GM20431 (cell line): ENCODE results near the gene ELMOD1.

Experiments
- in situ Hi-C: fragments of 300-500 bp; cut with MseI, MboI; formaldehyde crosslinking; loops from one replicate; pipeline ENCODE4 v1.15.0; 2020; ENCODE audit warnings: low sequenced_read_pairs; ENCODE audit not compliant: unreplicated experiment

The ELMOD1 gene

DNA sequence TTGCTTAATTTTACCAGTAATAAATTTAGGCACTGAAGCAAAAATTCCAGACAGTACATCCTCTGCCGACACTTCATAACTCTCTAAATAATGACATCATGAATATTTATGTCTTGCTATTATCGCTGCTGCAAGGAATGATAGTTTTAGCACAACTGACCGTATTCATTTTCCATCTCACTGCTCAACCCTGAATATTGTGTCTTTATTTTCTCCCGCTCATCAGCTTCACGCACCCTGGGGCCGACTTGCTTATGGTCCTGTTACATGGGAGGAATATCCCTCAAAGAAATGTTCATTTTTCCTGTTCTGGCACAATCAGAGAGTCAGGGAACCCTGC, 87.7 kb downstream of the ELMOD1 start:
- in situ Hi-C loops: loop anchor here (25.0 kb wide), 1 partner anchor 91 kb away; the partner anchor contains the start of gene ELMOD1

- in situ Hi-C loops: loop anchor here (25.0 kb wide), 1 partner anchor 92 kb away; the partner anchor contains the start of gene ELMOD1
Observed at GRCh38 chr11:107679255-107680024, 88.5 kb downstream of the ELMOD1 start.

GRCh38 chr11:107682171-107682570, 91.2 kb downstream of the ELMOD1 start:
- in situ Hi-C loops: loop anchor here (25.0 kb wide), 1 partner anchor 95 kb away; the partner anchor contains the start of gene ELMOD1

- in situ Hi-C loops: loop anchor here (25.0 kb wide), 1 partner anchor 95 kb away; the partner anchor contains the start of gene ELMOD1
Observed at GRCh38 chr11:107682572-107682971, 91.6 kb downstream of the ELMOD1 start.

DNA sequence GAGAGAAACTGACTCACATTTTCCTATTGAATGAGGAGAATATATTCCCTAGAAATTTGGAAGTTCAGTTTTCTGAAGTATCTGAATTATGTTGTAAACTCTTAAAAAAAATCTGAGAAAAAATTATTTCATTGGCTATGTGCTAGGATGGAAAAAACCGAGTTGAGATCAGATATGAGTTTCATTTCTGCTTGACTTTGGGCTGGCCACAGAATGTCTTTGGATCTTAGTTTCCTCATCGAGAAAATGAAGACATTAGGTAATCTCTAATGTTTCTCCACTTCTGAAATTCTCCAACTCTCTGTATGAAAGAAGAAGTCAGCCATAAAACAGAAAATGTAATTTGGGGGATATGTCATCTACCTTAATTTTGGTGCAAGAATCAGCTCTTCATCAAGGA, 92.1 kb downstream of the ELMOD1 start:
- in situ Hi-C loops: loop anchor here (25.0 kb wide), 1 partner anchor 96 kb away; the partner anchor contains the start of gene ELMOD1

DNA sequence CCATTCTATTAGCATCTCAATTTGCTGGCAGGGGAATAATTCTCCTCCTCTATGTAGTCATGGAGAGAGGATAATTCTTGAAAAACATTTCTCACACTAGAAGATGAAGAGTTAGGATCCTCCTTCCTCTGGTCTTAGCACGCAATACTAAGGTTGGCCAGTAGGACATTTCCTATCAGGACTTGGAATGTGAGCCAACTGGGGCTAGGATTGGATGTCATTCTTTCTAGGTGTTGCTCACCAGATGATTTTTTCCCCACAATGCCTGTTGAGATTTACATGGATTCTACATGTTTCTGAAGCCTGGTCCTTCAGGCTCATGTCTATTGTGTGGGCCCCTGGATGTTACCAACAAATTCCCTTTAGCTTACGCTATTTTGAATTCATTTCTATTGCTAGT, 92.9 kb downstream of the ELMOD1 start:
- in situ Hi-C loops: loop anchor here (25.0 kb wide), 1 partner anchor 97 kb away; the partner anchor contains the start of gene ELMOD1

DNA sequence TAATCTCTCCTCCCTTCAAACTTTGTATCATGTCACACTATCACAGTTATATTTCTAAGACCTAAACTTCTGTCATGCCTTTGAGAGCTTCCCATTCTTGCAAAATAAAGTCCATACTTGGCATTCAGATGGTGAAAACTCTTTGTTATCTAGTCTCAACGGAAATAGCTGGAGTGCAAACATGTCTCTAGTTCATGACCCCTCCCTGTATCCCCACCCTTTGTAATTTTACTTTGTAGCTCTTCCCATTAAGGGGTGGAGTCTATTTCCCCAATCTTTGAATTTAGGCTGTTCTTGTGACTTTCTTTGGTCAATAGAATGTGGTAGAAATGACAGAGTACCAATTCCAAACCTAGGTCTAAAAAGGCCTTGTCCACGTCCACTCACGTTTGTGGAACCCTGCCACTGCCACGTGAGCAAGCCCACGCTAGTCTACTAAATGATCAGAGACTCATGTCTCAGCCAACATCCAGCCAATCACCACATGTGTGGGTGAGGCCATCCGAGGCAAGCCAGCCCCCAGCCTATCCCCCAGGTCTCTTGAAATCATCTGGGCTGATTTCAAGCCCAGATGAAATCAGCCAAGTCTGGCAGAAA, 97.5 kb downstream of the ELMOD1 start:
- in situ Hi-C loops: loop anchor here (25.0 kb wide), 1 partner anchor 101 kb away; the partner anchor contains the start of gene ELMOD1

DNA sequence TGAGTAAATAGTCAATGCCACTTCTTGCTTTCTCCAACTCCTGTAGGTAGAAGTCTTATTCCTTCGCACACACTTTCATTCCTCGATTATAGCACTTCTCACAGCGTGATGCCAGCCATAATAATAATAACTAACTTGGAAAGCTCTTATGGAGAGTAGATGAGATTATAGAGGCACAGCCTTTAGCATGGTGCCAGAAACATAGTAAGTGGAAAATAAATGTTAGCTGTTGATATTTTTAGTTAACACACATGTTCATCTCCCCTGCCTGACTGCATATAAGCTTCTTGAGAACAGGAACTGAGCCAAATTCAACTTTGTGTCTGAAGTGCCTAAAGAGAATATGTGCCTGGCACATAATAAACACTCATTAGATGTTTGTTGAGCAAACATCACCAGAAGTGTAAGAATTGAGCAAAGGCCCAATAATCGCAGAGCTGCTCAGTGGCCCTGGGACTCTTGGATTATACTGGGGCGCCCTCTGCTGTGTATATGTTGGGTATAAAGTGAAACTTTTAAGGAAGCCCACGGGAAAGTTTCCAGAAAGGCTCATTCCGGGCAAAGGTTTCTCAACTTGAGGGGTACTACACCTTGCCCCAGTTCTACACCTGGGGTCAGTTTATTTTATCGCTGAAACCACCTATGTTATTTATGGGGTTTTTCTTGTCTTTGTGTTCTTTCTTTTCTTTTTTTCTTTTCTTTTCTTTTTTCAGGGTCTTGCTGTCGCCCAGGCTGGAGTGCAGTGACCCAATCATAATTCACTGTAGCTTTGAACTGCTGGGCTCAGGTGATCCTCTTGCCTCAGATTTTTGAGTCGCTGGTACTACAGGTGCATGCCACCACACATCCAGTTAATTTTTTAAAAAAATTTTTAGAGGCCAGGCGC, 98.6 kb downstream of the ELMOD1 start:
- in situ Hi-C loops: loop anchor here (25.0 kb wide), 1 partner anchor 102 kb away; the partner anchor contains the start of gene ELMOD1

- in situ Hi-C loops: loop anchor here (25.0 kb wide), 1 partner anchor 104 kb away; the partner anchor contains the start of gene ELMOD1
Observed at GRCh38 chr11:107691000-107691750, 100.2 kb downstream of the ELMOD1 start.

GRCh38 chr11:107695446-107695845, 104.5 kb downstream of the ELMOD1 start:
- in situ Hi-C loops: loop anchor here (25.0 kb wide), 1 partner anchor 108 kb away; the partner anchor contains the start of gene ELMOD1

- in situ Hi-C loops: loop anchor here (25.0 kb wide), 1 partner anchor 109 kb away; the partner anchor contains the start of gene ELMOD1
Observed at GRCh38 chr11:107696140-107696539, 105.2 kb downstream of the ELMOD1 start.

DNA sequence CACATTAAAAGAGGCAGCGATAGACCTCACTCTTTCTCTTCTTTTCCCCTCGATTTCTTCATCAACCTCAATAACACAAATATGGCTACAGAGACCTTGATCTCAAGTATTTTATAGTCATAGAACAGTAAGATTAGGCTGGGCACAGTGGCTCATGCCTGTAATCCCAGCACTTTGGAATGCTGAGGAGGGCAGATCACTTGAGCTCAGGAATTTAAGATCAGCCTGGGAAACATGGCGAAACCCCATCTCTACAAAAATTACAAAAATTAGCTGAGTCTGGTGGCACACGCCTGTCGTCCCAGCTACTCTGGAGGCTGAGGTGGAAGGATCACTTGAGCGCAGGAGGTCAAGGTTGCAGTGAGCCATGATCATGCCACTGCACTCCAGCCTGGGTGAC, 106.3 kb downstream of the ELMOD1 start:
- in situ Hi-C loops: loop anchor here (25.0 kb wide), 1 partner anchor 110 kb away; the partner anchor contains the start of gene ELMOD1

GRCh38 chr11:107699371-107700285, 108.7 kb downstream of the ELMOD1 start:
- in situ Hi-C loops: loop anchor here (25.0 kb wide), 1 partner anchor 112 kb away; the partner anchor contains the start of gene ELMOD1

DNA sequence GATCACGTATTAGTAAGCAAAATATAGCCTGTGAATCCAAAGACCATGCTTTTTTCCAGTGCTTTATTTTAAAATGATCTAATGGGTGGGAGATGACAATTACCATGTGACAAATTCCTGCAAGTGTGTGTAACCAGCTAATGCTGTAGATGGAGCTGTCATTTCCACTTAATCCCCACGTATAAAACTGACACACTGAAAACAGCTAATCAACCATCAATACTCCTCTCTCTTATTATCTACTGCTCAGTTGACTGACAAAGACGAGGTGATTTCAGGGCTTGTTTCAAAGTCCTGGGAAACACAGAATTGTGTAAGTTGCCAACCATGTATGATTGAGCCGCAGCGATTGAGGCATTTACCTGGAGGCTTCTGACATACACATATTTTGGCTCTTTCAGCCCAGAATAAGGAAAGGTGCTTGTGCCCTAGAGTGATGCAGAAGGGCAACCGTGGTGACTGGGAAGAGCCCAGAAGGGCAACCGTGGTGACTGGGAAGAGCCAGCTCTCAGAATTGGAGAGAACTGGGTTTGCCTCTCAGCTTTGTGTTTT, 111.2 kb downstream of the ELMOD1 start:
- in situ Hi-C loops: no loop called here

- in situ Hi-C loops: no loop called here
Observed at GRCh38 chr11:107702723-107703122, 111.8 kb downstream of the ELMOD1 start.

- in situ Hi-C loops: no loop called here
Observed at GRCh38 chr11:107704451-107704850, 113.5 kb downstream of the ELMOD1 start.

DNA sequence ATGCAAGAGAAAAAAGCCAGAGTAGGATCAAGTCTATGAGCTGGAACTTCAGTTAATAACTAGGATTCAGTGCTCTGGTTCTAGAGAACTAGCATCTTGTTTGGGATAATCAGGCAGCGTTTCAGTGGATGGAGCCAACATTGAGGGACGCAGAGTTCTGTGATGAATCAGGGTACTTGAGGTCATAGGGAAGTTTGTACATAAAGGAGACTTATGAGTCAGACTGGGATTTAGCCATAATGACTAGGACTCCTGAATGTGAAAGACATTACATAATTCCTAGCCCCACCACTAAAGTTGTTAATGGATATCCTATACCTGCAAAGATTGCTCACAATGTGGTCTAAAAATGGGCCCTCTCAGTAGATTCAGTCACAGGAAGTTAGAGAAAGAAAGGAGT, 114.1 kb downstream of the ELMOD1 start:
- in situ Hi-C loops: no loop called here

- in situ Hi-C loops: no loop called here
Observed at GRCh38 chr11:107706531-107706930, 115.6 kb downstream of the ELMOD1 start.
